OCI-LY7 (cell line): Measurements from ENCODE around the gene KCNK13. TPM values are rescaled to one million over a fixed set of nuclear protein-coding genes. Genes with fewer than 3 reads are reported as not detected.

ENCODE experiments used
- BruUV-seq: library from RNA; stranded (reverse); fragments of 400-500 nt; replicated peaks from 2 replicates; lab custom pipeline; 2021; lab: Mats Ljungman, UMichigan
- CTCF ChIA-PET: fragments of 300-600 bp; sonication (Branson Sonifier 250); formaldehyde crosslinking; loops from one replicate; lab custom pipeline; 2022; ENCODE audit warnings: antibody characterized with exemption; ENCODE audit not compliant: unreplicated experiment; lab: Charles Lee
- POLR2A ChIA-PET: fragments of 300-600 bp; sonication (Branson Sonifier 250); formaldehyde crosslinking; loops from one replicate; lab custom pipeline; 2022; ENCODE audit warnings: antibody characterized with exemption; lab: Charles Lee
- DNase-seq: peaks from one replicate; pipeline ENCODE4 v3.0.0-alpha.2; 2015; ENCODE audit warnings: low spot score
- H2AFZ ChIP-seq: fragments of 200-600 bp; sonication (generic), shearing (Covaris generic); 2 replicates; pipeline ENCODE4 v1.6.1; 2014; ENCODE audit warnings: mild to moderate bottlenecking, antibody characterized with exemption, low read length, moderate library complexity
- H3K27ac ChIP-seq: fragments of 200-600 bp; sonication (generic); 2 replicates; pipeline ENCODE4 v1.5.1; 2014; ENCODE audit warnings: mixed run types, low read depth, mild to moderate bottlenecking, moderate library complexity, low read length, inconsistent platforms; ENCODE audit not compliant: poor library complexity, severe bottlenecking
- H3K36me3 ChIP-seq: fragments of 200-600 bp; sonication (generic); 2 replicates; pipeline ENCODE4 v1.6.1; 2014; ENCODE audit warnings: mild to moderate bottlenecking, antibody characterized with exemption, low read length, moderate library complexity, mixed read lengths; ENCODE audit not compliant: insufficient read depth
- H3K4me1 ChIP-seq: fragments of 200-600 bp; sonication (generic); 2 replicates; pipeline ENCODE4 v1.5.1; 2014; ENCODE audit warnings: mild to moderate bottlenecking, low read length; ENCODE audit not compliant: insufficient read depth, poor library complexity, severe bottlenecking
- H3K4me2 ChIP-seq: fragments of 200-600 bp; sonication (generic); 2 replicates; pipeline ENCODE4 v1.6.1; 2014; ENCODE audit warnings: mild to moderate bottlenecking, low read length
- H3K4me3 ChIP-seq: fragments of 200-600 bp; sonication (generic); 2 replicates; pipeline ENCODE4 v1.5.1; 2014; ENCODE audit warnings: mild to moderate bottlenecking, low read depth, low read length; ENCODE audit not compliant: poor library complexity, severe bottlenecking
- H3K79me2 ChIP-seq: fragments of 200-600 bp; sonication (generic); 2 replicates; pipeline ENCODE4 v1.6.1; 2016; ENCODE audit warnings: low read depth, mild to moderate bottlenecking, low read length, moderate library complexity, mixed read lengths; ENCODE audit not compliant: insufficient read depth
- H3K9me2 ChIP-seq: fragments of 200-600 bp; sonication (generic); 2 replicates; pipeline ENCODE4 v1.6.1; 2016; ENCODE audit warnings: mild to moderate bottlenecking, low read length, mixed read lengths; ENCODE audit not compliant: insufficient read depth
- H3K9me3 ChIP-seq: fragments of 200-600 bp; sonication (generic); 2 replicates; pipeline ENCODE4 v1.6.1; 2014; ENCODE audit warnings: mild to moderate bottlenecking, mixed run types, low read length, mixed read lengths
- H4K20me1 ChIP-seq: fragments of 200-600 bp; sonication (generic); 2 replicates; pipeline ENCODE4 v1.6.1; 2014; ENCODE audit warnings: mild to moderate bottlenecking, antibody characterized with exemption, low read length, moderate library complexity, mixed read lengths; ENCODE audit not compliant: insufficient read depth
- CTCF ChIP-seq: fragments of 200-600 bp; sonication (generic); conservative IDR thresholded peaks from 2 replicates; pipeline ENCODE4 v1.5.1; 2014; ENCODE audit warnings: mild to moderate bottlenecking, antibody characterized with exemption, low read length, moderate library complexity, mixed read lengths
- EZH2phosphoT487 ChIP-seq: fragments of 200-600 bp; sonication (generic); IDR thresholded peaks from 2 replicates; pipeline ENCODE4 v1.6.1; 2018; ENCODE audit warnings: low read depth, borderline replicate concordance, mild to moderate bottlenecking, mixed run types, antibody characterized with exemption, low read length, moderate library complexity, mixed read lengths
- intact Hi-C: fragments of 100-400 bp; cut with micrococcal nuclease; formaldehyde crosslinking; loops from one replicate; pipeline ENCODE4 v1.10.0; 2022; ENCODE audit not compliant: unreplicated experiment
- total RNA-seq, 2 experiments: library from RNA; depleted of rRNA in 1 of 2; stranded (reverse); fragments of >200 nt in 1 of 2; shearing (Covaris generic) in 1 of 2; gene quantifications; 2 replicates each; pipeline ENCODE4 v1.2.3, GENCODE V29; 2014 to 2022

KCNK13 gene
- total RNA-seq, 2 experiments from 2014 or later, result not detected

GRCh38 chr14:90060965-90061684 lies 669 bp upstream of the KCNK13 start:
- TF ChIP-seq CTCF, result no peak
- no peak for TF ChIP-seq EZH2phosphoT487
- no peaks in the 10 kb centered on the region for H3K4me1 ChIP-seq
- H3K9me2 ChIP-seq, result no peaks in the 10 kb centered on the region
- no peak overlapping the region for H3K4me3 ChIP-seq
- no TSS peak for BruUV-seq
- no peak for DNase-seq
- H4K20me1 ChIP-seq, result no peaks in the 10 kb centered on the region; the same call in 1 of the 2 replicates
- H3K79me2 ChIP-seq, result no peaks in the 10 kb centered on the region
- CTCF ChIA-PET, result no interaction called here
- H3K9me3 ChIP-seq, result peaks cover 4% of the 10 kb centered on the region; the same call in 1 of the 2 replicates
- intact Hi-C loops, result no loop called here
- no peaks in the 10 kb centered on the region for H3K36me3 ChIP-seq
- H3K27ac ChIP-seq, result no peak overlapping the region
- POLR2A ChIA-PET, result no interaction called here
- peak overlapping the region; percentile 49; the same call in 1 of the 2 replicates for H3K4me2 ChIP-seq
- H2AFZ ChIP-seq, result no peak overlapping the region

GRCh38 chr14:90062127-90062794 lies 467 bp downstream of the KCNK13 start:
- Histone ChIP-seq H3K9me2 (no peaks in the 10 kb centered on the region), H3K36me3 (no peaks in the 10 kb centered on the region), H3K79me2 (no peaks in the 10 kb centered on the region), H3K4me3 (no peak overlapping the region), H3K9me3 (peaks cover 4% of the 10 kb centered on the region; the same call in 1 of the 2 replicates), H3K4me2 (no peak overlapping the region; the same call in 1 of the 2 replicates), H3K4me1 (no peaks in the 10 kb centered on the region), H4K20me1 (no peaks in the 10 kb centered on the region; the same call in 1 of the 2 replicates), H3K27ac (no peak overlapping the region), H2AFZ (no peak overlapping the region)
- no peak for TF ChIP-seq EZH2phosphoT487
- no peak for TF ChIP-seq CTCF
- POLR2A ChIA-PET, result no interaction called here
- intact Hi-C loops, result no loop called here
- no TSS peak for BruUV-seq
- CTCF ChIA-PET, result no interaction called here
- DNase-seq, result no peak
